HEK293T (cell line): Measurements from ENCODE around the gene TMEM117.
"Not testable (repeated sequence)": the region's sequence is repeated elsewhere in the genome, so short reads cannot be mapped to it uniquely, and the experiment has no call there.

Source experiments
- CTCF ChIA-PET: fragments of 350-600 bp; formaldehyde crosslinking; extraction: SDS; loops from one replicate; lab custom pipeline; 2021; ENCODE audit warnings: antibody characterized with exemption, inconsistent platforms; lab: Yijun Ruan, JAX
- POLR2A ChIA-PET: fragments of 350-600 bp; formaldehyde crosslinking; extraction: SDS; loops from one replicate; lab custom pipeline; 2020; ENCODE audit warnings: antibody characterized with exemption, inconsistent platforms; lab: Yijun Ruan, JAX
- DNase-seq: peaks from one replicate; pipeline ENCODE4 v3.0.0; 2012; ENCODE audit warnings: mixed read lengths; ENCODE audit errors: extremely low spot score
- ARNT ChIP-seq: fragments of 450-650 bp; IDR thresholded peaks from 2 replicates; pipeline ENCODE4 v1.6.1; 2017; ENCODE audit warnings: mild to moderate bottlenecking
- BHLHE40 ChIP-seq: fragments of 450-650 bp; IDR thresholded peaks from 2 replicates; pipeline ENCODE4 v1.6.1; 2016; ENCODE audit warnings: mild to moderate bottlenecking, moderate library complexity, borderline replicate concordance
- CTBP1 ChIP-seq: fragments of 450-650 bp; IDR thresholded peaks from 2 replicates; pipeline ENCODE4 v1.6.1; 2016; ENCODE audit warnings: borderline replicate concordance
- ELF4 ChIP-seq: fragments of 450-650 bp; IDR thresholded peaks from 2 replicates; pipeline ENCODE4 v1.6.1; 2017; ENCODE audit warnings: antibody characterized with exemption
- FOXA1 ChIP-seq: fragments of 450-650 bp; IDR thresholded peaks from 2 replicates; pipeline ENCODE4 v1.6.1; 2016; ENCODE audit warnings: mild to moderate bottlenecking
- FOXK2 ChIP-seq: fragments of 450-650 bp; IDR thresholded peaks from 2 replicates; pipeline ENCODE4 v1.6.1; 2016; ENCODE audit warnings: mild to moderate bottlenecking
- FOXM1 ChIP-seq: fragments of 450-650 bp; IDR thresholded peaks from 2 replicates; pipeline ENCODE4 v1.6.1; 2017; ENCODE audit warnings: mild to moderate bottlenecking, borderline replicate concordance
- HDGF ChIP-seq: fragments of 450-650 bp; IDR thresholded peaks from 2 replicates; pipeline ENCODE4 v1.6.1; 2017; ENCODE audit warnings: antibody characterized with exemption, borderline replicate concordance
- L3MBTL2 ChIP-seq: fragments of 450-650 bp; conservative IDR thresholded peaks from 2 replicates; pipeline ENCODE4 v1.6.1; 2016; ENCODE audit warnings: mild to moderate bottlenecking
- LEF1 ChIP-seq: fragments of 450-650 bp; IDR thresholded peaks from 2 replicates; pipeline ENCODE4 v1.6.1; 2017; ENCODE audit warnings: mild to moderate bottlenecking, borderline replicate concordance
- NFRKB ChIP-seq: fragments of 450-650 bp; IDR thresholded peaks from 2 replicates; pipeline ENCODE4 v1.6.1; 2016; ENCODE audit warnings: mild to moderate bottlenecking, moderate library complexity
- SP1 ChIP-seq: fragments of 450-650 bp; IDR thresholded peaks from 2 replicates; pipeline ENCODE4 v1.6.1; 2017
- SUZ12 ChIP-seq: fragments of 450-650 bp; IDR thresholded peaks from 2 replicates; pipeline ENCODE4 v1.6.1; 2016; ENCODE audit warnings: mild to moderate bottlenecking
- TARDBP ChIP-seq: fragments of 450-650 bp; IDR thresholded peaks from 2 replicates; pipeline ENCODE4 v1.6.1; 2016
- ZNF384 ChIP-seq: fragments of 450-650 bp; IDR thresholded peaks from 2 replicates; pipeline ENCODE4 v1.6.1; 2016
- TF ChIP-seq, protein P1 (sequence below): fragments of 450-650 bp; IDR thresholded peaks from 2 replicates; pipeline ENCODE4 v1.6.1; 2016

Gene TMEM117

DNA sequence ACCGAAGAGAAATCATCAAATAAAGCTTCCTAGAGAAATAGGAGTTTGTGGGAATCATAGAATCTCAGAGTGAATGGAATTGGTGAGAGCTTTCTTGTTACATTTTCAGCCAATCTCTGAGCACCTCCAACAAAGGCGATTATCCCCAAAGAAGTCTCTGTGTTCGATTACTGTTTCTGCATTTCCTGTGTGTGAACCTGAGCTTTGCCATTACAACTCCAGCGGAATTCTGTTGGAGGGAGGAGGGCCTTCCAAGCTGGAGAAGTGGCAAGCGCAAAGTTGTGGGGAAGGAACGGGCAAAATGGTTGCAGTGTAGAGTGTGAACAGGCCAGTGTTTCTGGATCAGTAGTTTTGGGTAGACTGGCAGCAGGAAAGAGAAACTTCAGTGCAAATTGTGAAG is 23.1 kb downstream of the TMEM117 start:
- DNase-seq = no peak
- CTCF ChIA-PET = interaction anchor here (0.6 to 1.0 kb wide), 2 partner anchors 8 to 461 kb away, joined by 3 read pairs; no protein-coding TSS in a partner anchor
- no peak for TF ChIP-seq FOXA1
- no peak for TF ChIP-seq BHLHE40
- no peak for TF ChIP-seq FOXM1
- no peak for TF ChIP-seq TARDBP
- TF ChIP-seq SP1 = no peak
- no peak for TF ChIP-seq CTBP1
- no peak for TF ChIP-seq HDGF
- no peak for TF ChIP-seq ARNT
- no peak for TF ChIP-seq LEF1
- no peak for TF ChIP-seq L3MBTL2
- TF ChIP-seq ZNF384 = no peak
- TF ChIP-seq SUZ12 = no peak
- POLR2A ChIA-PET = no interaction called here

DNA sequence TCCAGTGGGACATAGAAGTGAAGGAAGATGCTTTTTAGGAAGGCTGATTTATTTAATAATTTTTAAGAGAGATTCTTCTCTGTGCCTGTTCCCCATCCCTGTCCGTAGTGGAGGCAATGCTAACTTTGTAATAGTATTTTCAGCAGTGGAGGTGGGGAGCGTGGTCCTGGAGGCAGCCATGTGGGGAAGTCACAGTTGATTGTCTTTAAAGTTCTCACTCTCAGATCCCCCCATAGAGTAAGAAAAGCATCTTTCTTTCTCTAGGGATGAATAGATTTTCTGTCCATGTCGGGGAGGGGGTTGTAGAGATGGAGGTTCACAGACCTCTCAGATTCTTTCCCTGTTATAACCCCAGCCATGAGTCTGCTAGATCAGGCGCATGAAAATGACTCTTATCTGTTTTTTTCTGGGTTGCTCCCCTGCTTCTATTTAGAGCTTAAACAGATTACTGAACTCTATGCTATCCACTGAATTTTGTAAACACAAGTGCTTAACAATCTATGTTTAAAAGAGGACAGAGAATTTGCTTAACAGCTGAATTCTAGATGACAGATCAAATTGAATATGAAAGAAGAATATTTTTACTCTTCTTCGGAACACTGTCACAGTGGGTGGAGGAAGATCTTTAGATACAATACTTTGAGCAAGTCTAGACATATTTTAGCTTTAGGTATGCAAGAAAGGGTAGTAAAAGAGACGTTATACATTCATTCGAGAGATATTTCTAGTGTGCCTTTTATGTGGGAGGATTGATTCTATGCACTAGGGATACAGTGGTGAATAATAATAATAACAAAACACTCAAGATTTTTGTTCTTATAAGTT is 25.3 kb downstream of the TMEM117 start:
- ChIA-PET POLR2A (interaction anchor here (1.7 kb wide), 1 partner anchor 56 kb away, joined by 4 read pairs; the partner anchor contains the start of gene TWF1), CTCF (no interaction called here)
- TF ChIP-seq FOXM1 (no peak), ARNT (no peak), LEF1 (no peak), ELF4 (no peak), L3MBTL2 (no peak), SP1 (no peak), CTBP1 (no peak), HDGF (no peak), TARDBP (no peak), BHLHE40 (no peak), NFRKB (no peak), SUZ12 (no peak), ZNF384 (no peak), FOXK2 (no peak)
- TF ChIP-seq, protein P1, sequence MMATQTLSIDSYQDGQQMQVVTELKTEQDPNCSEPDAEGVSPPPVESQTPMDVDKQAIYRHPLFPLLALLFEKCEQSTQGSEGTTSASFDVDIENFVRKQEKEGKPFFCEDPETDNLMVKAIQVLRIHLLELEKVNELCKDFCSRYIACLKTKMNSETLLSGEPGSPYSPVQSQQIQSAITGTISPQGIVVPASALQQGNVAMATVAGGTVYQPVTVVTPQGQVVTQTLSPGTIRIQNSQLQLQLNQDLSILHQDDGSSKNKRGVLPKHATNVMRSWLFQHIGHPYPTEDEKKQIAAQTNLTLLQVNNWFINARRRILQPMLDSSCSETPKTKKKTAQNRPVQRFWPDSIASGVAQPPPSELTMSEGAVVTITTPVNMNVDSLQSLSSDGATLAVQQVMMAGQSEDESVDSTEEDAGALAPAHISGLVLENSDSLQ = no peak
- no peak for DNase-seq

DNA sequence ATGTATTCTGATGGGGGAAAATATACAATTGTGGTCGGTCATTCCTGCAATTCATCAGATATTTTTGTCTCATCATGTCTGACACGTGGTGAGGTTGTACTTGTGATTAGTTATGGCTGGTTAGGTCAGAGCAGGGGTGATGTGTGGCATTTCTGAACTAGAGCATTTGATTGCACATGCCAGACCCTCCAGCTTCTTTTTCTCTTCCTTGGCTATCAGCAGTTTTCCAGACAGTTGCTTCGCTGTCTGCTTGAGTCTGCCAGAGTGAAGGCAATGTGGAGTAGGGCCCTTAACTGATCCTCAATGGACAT is 25.9 kb downstream of the TMEM117 start:
- TF ChIP-seq FOXM1 (no peak), SUZ12 (no peak), ARNT (no peak), LEF1 (no peak), ZNF384 (no peak), BHLHE40 (no peak), FOXK2 (no peak), HDGF (no peak), L3MBTL2 (no peak), SP1 (no peak), ELF4 (no peak), FOXA1 (no peak), CTBP1 (no peak)
- TF ChIP-seq, protein P1 = no peak
- ChIA-PET CTCF (no interaction called here), POLR2A (interaction anchor here (1.7 kb wide), 1 partner anchor 56 kb away, joined by 4 read pairs; the partner anchor contains the start of gene TWF1)
- no peak for DNase-seq

DNA sequence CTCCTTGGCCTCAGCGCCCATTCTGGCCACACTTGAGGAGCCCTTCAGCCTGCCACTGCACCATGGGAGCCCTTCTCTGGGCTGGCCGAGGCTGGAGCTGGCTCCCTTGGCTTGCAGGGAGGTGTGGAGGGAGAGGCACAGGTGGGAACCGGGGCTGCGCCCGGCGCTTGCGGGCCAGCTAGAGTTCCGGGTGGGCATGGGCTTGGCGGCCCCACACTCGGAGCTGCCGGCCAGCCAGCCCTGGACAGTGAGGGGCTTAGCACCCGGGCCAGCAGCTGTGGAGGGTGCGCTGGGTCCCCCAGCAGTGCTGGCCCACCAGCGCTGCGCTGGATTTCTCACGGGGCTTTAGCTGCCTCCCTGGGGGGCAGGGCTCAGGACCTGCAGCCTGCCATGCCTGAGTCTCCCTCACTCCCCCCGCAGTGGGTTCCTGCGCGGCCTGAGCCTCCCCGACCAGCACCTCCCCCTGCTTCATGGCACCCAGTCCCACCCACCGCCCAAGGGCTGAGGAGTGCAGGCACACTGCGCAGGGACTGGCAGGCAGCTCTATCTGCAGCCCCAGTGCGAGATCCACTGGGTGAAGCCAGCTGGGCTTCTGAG is 28.0 kb downstream of the TMEM117 start:
- no peak for TF ChIP-seq LEF1
- TF ChIP-seq SUZ12 = no peak
- TF ChIP-seq CTBP1 = no peak
- no peak for TF ChIP-seq FOXK2
- no peak for TF ChIP-seq FOXM1
- ChIA-PET CTCF (interaction anchor here (0.6 kb wide), 1 partner anchor 137 kb away, joined by 4 read pairs; no protein-coding TSS in a partner anchor), POLR2A (no interaction called here)
- no peak for DNase-seq

DNA sequence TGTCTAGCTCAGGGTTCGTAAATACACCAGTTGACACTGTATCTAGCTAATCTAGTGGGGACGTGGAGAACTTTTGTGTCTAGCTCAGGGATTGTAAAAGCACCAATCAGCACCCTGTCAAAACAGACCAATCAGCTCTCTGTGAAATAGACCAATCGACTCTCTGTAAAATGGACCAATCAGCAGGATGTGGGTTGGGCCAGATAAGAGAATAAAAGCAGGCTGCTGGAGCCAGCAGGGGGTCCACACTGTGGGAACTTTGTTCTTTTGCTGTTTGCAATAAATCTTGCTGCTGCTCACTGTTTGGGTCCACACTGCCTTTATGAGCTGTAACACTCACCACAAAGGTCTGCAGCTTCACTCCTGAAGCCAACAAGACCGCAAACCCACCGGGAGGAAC is 28.7 kb downstream of the TMEM117 start:
- TF ChIP-seq, protein P1 = 0 out of 2 replicates have a peak, but pooled peaks have one; percentile 10
- POLR2A ChIA-PET, CTCF ChIA-PET, DNase-seq: not testable (repeated sequence)

DNA sequence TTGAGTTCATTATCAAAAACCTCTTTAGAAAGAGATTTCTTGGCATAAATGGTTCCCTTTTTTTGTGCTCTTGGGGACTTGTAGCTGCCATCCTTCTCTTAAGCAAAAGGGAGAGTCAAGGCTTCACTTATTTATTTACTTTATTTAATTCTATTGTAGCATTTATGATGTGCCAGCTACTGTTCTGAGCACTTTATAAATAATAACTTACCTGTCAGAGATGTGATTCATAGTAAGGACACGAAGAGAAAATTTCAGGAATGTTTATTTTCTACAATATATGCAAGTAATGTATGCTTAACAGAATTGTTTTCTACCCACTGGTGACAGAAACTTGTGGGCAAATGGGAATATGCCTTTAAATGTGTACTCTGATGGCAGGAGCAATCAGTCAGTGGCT is 33.3 kb downstream of the TMEM117 start:
- DNase-seq = no peak
- TF ChIP-seq CTBP1 (no peak), SP1 (no peak), HDGF (no peak), ARNT (no peak), FOXM1 (no peak), TARDBP (no peak), ELF4 (no peak), LEF1 (no peak)
- TF ChIP-seq, protein P1 = peak; percentile 78
- CTCF ChIA-PET = no interaction called here
- POLR2A ChIA-PET = no interaction called here

DNA sequence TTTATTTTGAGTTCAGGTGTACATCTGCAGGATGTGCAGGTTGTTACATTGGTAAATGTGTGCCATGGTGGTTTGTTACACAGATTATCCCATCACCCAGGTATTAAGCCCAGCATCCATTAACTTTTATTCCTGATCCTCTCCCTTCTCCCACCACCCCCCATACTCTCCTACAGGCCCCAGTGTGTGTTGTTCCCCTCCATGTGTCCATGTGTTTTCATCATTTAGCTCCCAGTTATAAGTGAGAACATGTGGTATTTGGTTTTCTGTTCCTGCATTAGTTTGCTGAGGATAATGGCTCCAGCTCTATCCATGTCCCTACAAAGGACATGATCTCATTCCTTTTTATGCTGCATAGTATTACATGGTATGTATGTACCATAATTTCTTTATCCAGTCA is 33.9 kb downstream of the TMEM117 start:
- DNase-seq, POLR2A ChIA-PET, CTCF ChIA-PET: not testable (repeated sequence)

DNA sequence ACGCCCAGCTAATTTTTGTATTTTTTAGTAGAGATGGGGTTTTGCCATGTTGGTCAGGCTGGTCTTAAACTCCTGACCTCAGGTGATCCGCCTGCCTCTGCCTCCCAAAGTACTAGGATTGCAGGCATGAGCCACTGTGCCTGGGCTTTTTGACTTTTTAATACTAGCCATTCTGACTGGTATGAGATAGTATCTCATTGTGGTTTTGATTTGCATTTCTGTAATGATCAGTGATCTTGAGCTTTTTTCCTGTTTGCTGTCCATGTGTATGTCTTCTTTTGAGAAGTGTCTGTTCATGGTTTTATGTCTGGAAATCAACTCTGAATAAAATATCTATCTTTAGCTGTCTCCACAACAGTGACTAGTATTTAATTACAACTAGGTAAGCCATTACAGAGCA is 35.4 kb downstream of the TMEM117 start:
- POLR2A ChIA-PET, DNase-seq, CTCF ChIA-PET: not testable (repeated sequence)
